RWPE2 (cell line): ENCODE data around the gene OSCP1.
A peak's percentile ranks its signal among the peaks of the same experiment; 100 is the strongest.

ENCODE experiments used
- ATAC-seq: fragments of 200-7000 bp; cut with Tn5 transposase; 3 replicates; pipeline ENCODE4 v1.9.1; 2021; ENCODE audit warnings: low read depth
- DNase-seq: peaks from one replicate; pipeline ENCODE4 v3.0.0-alpha.2; 2020; ENCODE audit warnings: low spot score
- H3K27ac ChIP-seq: fragments of 450-650 bp; 2 replicates; pipeline ENCODE4 v1.5.1; 2017; ENCODE audit warnings: mild to moderate bottlenecking; ENCODE audit not compliant: poor library complexity, severe bottlenecking
- H3K27me3 ChIP-seq: fragments of 250-450 bp; sonication (Bioruptor Pico); 2 replicates; pipeline ENCODE4 v1.5.1; 2021; ENCODE audit warnings: mild to moderate bottlenecking, moderate library complexity; ENCODE audit not compliant: insufficient read depth, poor library complexity, severe bottlenecking
- H3K36me3 ChIP-seq: fragments of 250-450 bp; sonication (Bioruptor Pico); 2 replicates; pipeline ENCODE4 v1.5.1; 2020; ENCODE audit warnings: low read depth, mild to moderate bottlenecking, moderate library complexity
- H3K4me1 ChIP-seq: fragments of 250-450 bp; sonication (Bioruptor Pico); 2 replicates; pipeline ENCODE4 v1.5.1; 2021; ENCODE audit warnings: mild to moderate bottlenecking, moderate library complexity; ENCODE audit not compliant: insufficient read depth, poor library complexity, severe bottlenecking
- H3K4me3 ChIP-seq: fragments of 250-450 bp; sonication (Bioruptor Pico); 2 replicates; pipeline ENCODE4 v1.5.1; 2021; ENCODE audit warnings: mild to moderate bottlenecking, moderate library complexity; ENCODE audit not compliant: severe bottlenecking
- H3K9me3 ChIP-seq: fragments of 250-450 bp; sonication (Bioruptor Pico); 2 replicates; pipeline ENCODE4 v1.5.1; 2021; ENCODE audit warnings: mild to moderate bottlenecking, moderate library complexity; ENCODE audit not compliant: severe bottlenecking
- CTCF ChIP-seq: fragments of 450-650 bp; IDR thresholded peaks from one replicate; pipeline ENCODE4 v1.5.1; 2017; ENCODE audit warnings: mild to moderate bottlenecking, moderate library complexity; ENCODE audit not compliant: poor library complexity, severe bottlenecking

The OSCP1 gene

GRCh38 chr1:36377791-36378492, 72.3 kb downstream of the OSCP1 start:
- Histone ChIP-seq H3K4me3 (no peak overlapping the region), H3K27me3 (no peaks in the 10 kb centered on the region), H3K36me3 (peaks cover under 1% of the 10 kb centered on the region), H3K9me3 (no peaks in the 10 kb centered on the region), H3K4me1 (peaks cover 21% of the 10 kb centered on the region), H3K27ac (no peak overlapping the region)
- TF ChIP-seq CTCF: no peak
- ATAC-seq: no peak
- DNase-seq: no peak

DNA sequence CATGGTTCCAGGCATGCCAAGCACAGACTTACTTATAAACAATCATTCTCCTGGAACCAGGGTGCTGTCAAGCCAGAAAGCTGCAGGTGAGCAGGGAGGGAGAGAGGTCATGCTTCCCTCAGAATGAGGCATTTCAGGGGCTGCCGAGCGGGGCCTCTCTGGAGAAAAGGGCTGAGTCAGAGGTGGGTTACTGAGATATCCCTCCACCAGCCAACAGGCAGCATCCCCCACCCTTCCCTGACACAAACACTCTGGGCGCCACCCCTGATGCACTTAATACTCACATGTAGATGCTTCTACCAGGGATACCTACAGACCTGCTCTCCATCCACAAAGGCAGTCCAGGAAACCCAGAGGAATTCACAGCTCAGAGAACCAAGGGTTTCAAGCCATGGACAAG, 77.6 kb downstream of the OSCP1 start:
- DNase-seq: no peak
- no peak for TF ChIP-seq CTCF
- no peaks in the 10 kb centered on the region for H3K9me3 ChIP-seq
- no peak overlapping the region for H3K4me3 ChIP-seq
- peaks cover 17% of the 10 kb centered on the region for H3K36me3 ChIP-seq
- H3K27ac ChIP-seq: peak overlapping the region; percentile 98
- peaks cover 27% of the 10 kb centered on the region for H3K4me1 ChIP-seq
- ATAC-seq: no peak
- H3K27me3 ChIP-seq: no peaks in the 10 kb centered on the region

DNA sequence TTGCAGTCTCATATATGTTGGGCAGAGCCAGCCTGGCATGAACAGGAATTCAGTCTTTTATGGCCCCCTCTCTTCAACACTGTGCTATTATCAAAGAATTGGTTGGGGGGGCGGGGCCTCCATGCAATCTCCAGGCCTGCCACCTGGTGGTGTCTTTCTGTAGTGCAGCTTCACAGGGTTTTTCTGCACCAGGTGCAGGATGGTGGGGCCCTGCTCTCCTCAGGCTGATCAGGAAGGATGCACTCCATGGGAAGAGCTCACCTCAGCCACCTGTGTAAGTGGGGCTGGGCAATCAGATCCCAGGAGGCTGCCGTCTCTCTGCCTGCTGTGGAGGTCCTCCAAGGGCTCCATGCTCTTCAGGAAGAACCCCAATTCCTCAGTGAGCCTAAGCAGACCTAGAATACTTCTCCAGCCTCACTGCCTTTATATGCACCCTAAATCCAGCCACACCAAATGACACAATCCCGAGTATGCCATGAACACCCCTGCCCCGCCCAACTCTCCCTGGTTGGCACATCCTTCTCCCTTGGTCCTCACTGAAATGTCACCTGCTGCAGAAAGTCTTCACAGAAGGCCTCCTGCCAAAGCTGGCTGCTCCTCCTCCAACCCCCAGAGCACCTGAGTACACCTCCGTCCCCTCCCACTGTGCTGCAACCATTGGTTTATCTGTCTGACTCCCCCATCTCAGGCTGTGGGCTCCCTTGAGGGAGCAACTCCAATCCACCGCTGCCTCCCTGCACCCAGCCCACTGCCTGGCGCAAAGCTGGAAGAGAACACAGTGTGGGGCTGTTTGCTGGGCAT, 81.0 kb downstream of the OSCP1 start:
- TF ChIP-seq CTCF: peak; percentile 92
- Histone ChIP-seq H3K27ac (no peak overlapping the region), H3K9me3 (no peaks in the 10 kb centered on the region), H3K27me3 (no peaks in the 10 kb centered on the region), H3K4me3 (no peak overlapping the region), H3K4me1 (peaks cover 19% of the 10 kb centered on the region), H3K36me3 (peaks cover 30% of the 10 kb centered on the region)
- ATAC-seq (peak; percentile 32), DNase-seq (no peak)
